Fibroblast of lung (primary cell): ENCODE data around the gene FANCG. TPM values are rescaled to one million over a fixed set of nuclear protein-coding genes. Genes with fewer than 3 reads are reported as not detected.

Experiments used
- DNase-seq, 2 donors: peaks; one replicate each; pipeline versions ENCODE4 v3.0.0 to v3.0.0-alpha.2; 2010; ENCODE audit warnings: low read depth in 2 of 2
- H2AFZ ChIP-seq: 2 replicates; pipeline ENCODE4 v1.5.1; 2012; ENCODE audit warnings: low read length, control low read depth, inconsistent platforms
- H3K27ac ChIP-seq: 2 replicates; pipeline ENCODE4 v1.5.1; 2011; ENCODE audit warnings: low read length, control low read depth; ENCODE audit not compliant: insufficient read depth
- H3K27me3 ChIP-seq: 2 replicates; pipeline ENCODE4 v1.5.1; 2011; ENCODE audit warnings: mild to moderate bottlenecking, low read length; ENCODE audit not compliant: control insufficient read depth, insufficient read depth
- H3K36me3 ChIP-seq: 2 replicates; pipeline ENCODE4 v1.5.1; 2011; ENCODE audit warnings: low read length; ENCODE audit not compliant: control insufficient read depth, insufficient read depth
- H3K4me1 ChIP-seq: 2 replicates; pipeline ENCODE4 v1.5.1; 2011; ENCODE audit warnings: low read length; ENCODE audit not compliant: control insufficient read depth, insufficient read depth; ENCODE audit errors: extremely low read depth
- H3K4me2 ChIP-seq: 2 replicates; pipeline ENCODE4 v1.5.1; 2011; ENCODE audit warnings: low read length, control low read depth; ENCODE audit not compliant: insufficient read depth; ENCODE audit errors: extremely low read depth
- H3K4me3 ChIP-seq, 4 experiments: fragments of 200-600 bp in 1 of 4; sonication (generic) in 1 of 4; replicated peaks in 1 of 4; 2 replicates each; pipeline ENCODE4 v1.5.1; 2011 to 2016; ENCODE audit warnings: low read length in 4 of 4, low read depth in 3 of 4, mild to moderate bottlenecking in 3 of 4, control low read depth in 2 of 4, inconsistent platforms in 1 of 4, mixed read lengths in 1 of 4; ENCODE audit not compliant: insufficient read depth in 1 of 4; ENCODE audit errors: control extremely low read depth in 1 of 4
- H3K79me2 ChIP-seq: 2 replicates; pipeline ENCODE4 v1.5.1; 2012; ENCODE audit warnings: mild to moderate bottlenecking, low read length, inconsistent platforms; ENCODE audit not compliant: control insufficient read depth, insufficient read depth
- H3K9ac ChIP-seq: 2 replicates; pipeline ENCODE4 v1.5.1; 2011; ENCODE audit warnings: mild to moderate bottlenecking, low read length, control low read depth; ENCODE audit not compliant: insufficient read depth
- H3K9me3 ChIP-seq: 2 replicates; pipeline ENCODE4 v1.5.1; 2012; ENCODE audit warnings: low read depth, low read length; ENCODE audit not compliant: control insufficient read depth, insufficient read depth
- H4K20me1 ChIP-seq: 2 replicates; pipeline ENCODE4 v1.5.1; 2011; ENCODE audit warnings: low read length; ENCODE audit not compliant: control insufficient read depth, insufficient read depth; ENCODE audit errors: extremely low read depth
- CTCF ChIP-seq, 2 donors: IDR thresholded peaks in 1 of 2; conservative IDR thresholded peaks in 1 of 2; 1 replicate in 1 of 2; 2 replicates in 1 of 2; pipeline ENCODE4 v1.5.1; 2011 to 2012; ENCODE audit warnings: low read length in 2 of 2, control low read depth in 1 of 2, inconsistent platforms in 1 of 2, low read depth in 1 of 2, mild to moderate bottlenecking in 1 of 2
- EZH2 ChIP-seq: IDR thresholded peaks from 2 replicates; pipeline ENCODE4 v1.5.1; 2012; ENCODE audit warnings: low read length, control low read depth, mild to moderate bottlenecking; ENCODE audit errors: missing control alignments
- polyA plus RNA-seq, 2 donors: library from polyadenylated mRNA; depleted of rRNA in 1 of 2; stranded (reverse) in 1 of 2; unstranded in 1 of 2; fragments of >200 nt; gene quantifications; 2 replicates each; pipeline ENCODE4 v1.2.1, GENCODE V29; 2011 to 2012; ENCODE audit warnings: missing spikeins in 1 of 2
- total RNA-seq: library from RNA; depleted of rRNA; stranded (reverse); fragments of >200 nt; gene quantifications from 2 replicates; pipeline ENCODE4 v1.2.1, GENCODE V29; 2014

FANCG gene
- total and polyA plus RNA-seq, 2 donors (not counting 1 experiment from before 2014, with no cell fraction given): 6.6 to 12.2 TPM

- no peaks in the 10 kb centered on the region for H3K36me3 ChIP-seq
- no peaks in the 10 kb centered on the region for H4K20me1 ChIP-seq
- TF ChIP-seq EZH2: no peak
- TF ChIP-seq CTCF (conservative IDR thresholded peaks at IDR 0.05 in 1 of 2, IDR thresholded peaks at IDR 0.05 in 1 of 2; ENCODE audit: low read depth in 1 of 2, low read length in 2 of 2): no peak
- H3K27me3 ChIP-seq: no peaks in the 10 kb centered on the region
- no peak overlapping the region for H2AFZ ChIP-seq
- H3K9ac ChIP-seq: no peak overlapping the region
- H3K4me1 ChIP-seq: peaks cover 2% of the 10 kb centered on the region
- no peak for DNase-seq
- no peaks in the 10 kb centered on the region for H3K9me3 ChIP-seq
- no peak overlapping the region for H3K4me3 ChIP-seq
- no peak overlapping the region for H3K27ac ChIP-seq
- no peak overlapping the region for H3K4me2 ChIP-seq
- no peaks in the 10 kb centered on the region for H3K79me2 ChIP-seq
Observed at GRCh38 chr9:35026671-35027070, 53.1 kb downstream of the FANCG start.

Other genes starting within 250 kb of the FANCG start
- under 0.01 and 0.17 TPM in 2 replicates for gene PHF24, start 121.7 kb downstream of the FANCG start, total RNA-seq
- not detected in 2 replicates for gene PHF24, start 121.7 kb downstream of the FANCG start, polyA plus RNA-seq
- gene DNAJB5, start 90.2 kb downstream of the FANCG start, total RNA-seq: 7.4 and 9.9 TPM in 2 replicates
- 7.8 and 8.1 TPM in 2 replicates for gene DNAJB5, start 90.2 kb downstream of the FANCG start, polyA plus RNA-seq
- 220 and 340 TPM in 2 replicates for gene VCP, start 7.3 kb downstream of the FANCG start, total RNA-seq
- 298 and 306 TPM in 2 replicates for gene VCP, start 7.3 kb downstream of the FANCG start, polyA plus RNA-seq
- gene PIGO, start 16.6 kb upstream of the FANCG start, total RNA-seq: 7.4 and 14.0 TPM in 2 replicates
- gene PIGO, start 16.6 kb upstream of the FANCG start, polyA plus RNA-seq: 14.8 and 18.6 TPM in 2 replicates
- 170 and 178 TPM in 2 replicates for gene STOML2, start 23.2 kb upstream of the FANCG start, total RNA-seq
- 94.0 and 144 TPM in 2 replicates for gene STOML2, start 23.2 kb upstream of the FANCG start, polyA plus RNA-seq
- gene ATOSB, start 35.9 kb upstream of the FANCG start, total RNA-seq: 8.7 and 18.2 TPM in 2 replicates
- gene ATOSB, start 35.9 kb upstream of the FANCG start, polyA plus RNA-seq: 24.5 and 25.4 TPM in 2 replicates
- 20.8 and 38.3 TPM in 2 replicates for gene UNC13B, start 82.1 kb upstream of the FANCG start, total RNA-seq
- 9.7 and 21.6 TPM in 2 replicates for gene UNC13B, start 82.1 kb upstream of the FANCG start, polyA plus RNA-seq